Daoy (cell line): ENCODE measurements around the gene SIRT4. TPM values are rescaled to one million over a fixed set of nuclear protein-coding genes. Genes with fewer than 3 reads are reported as not detected.

Experiments
- DNase-seq: peaks from one replicate; pipeline ENCODE4 v3.0.0-alpha.2; 2015; ENCODE audit warnings: low read depth
- total RNA-seq: library from RNA; depleted of rRNA; stranded (reverse); fragments of >200 nt; shearing (Covaris generic); gene quantifications from 2 replicates; pipeline ENCODE4 v1.2.3, GENCODE V29; 2014

The SIRT4 gene
- total RNA-seq, 1 experiment from 2014 or later: 1.8 TPM

- DNase-seq: no peak
Measured at GRCh38 chr12:120278137-120279069, 23.7 kb upstream of the SIRT4 start.

- no peak for DNase-seq
Measured at GRCh38 chr12:120283318-120283717, 18.8 kb upstream of the SIRT4 start.

DNA sequence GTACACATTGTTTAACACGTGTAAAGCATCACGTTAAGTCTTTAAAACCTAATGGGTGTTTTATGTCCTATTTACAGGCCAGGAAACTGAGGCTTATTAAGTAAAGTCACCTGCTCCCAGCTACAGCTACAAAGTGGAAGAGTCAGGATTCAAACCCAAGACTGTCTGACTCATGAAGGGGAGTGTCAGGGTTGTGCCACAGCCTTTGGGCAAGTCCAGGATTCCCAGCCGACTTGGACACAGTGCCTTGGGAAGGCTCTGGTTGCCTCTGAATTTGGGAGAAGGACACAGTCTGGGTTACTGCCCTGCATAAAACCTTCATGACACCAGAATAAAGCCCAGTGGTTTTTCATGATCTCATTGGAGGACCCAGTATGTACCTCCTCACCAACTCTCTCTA lies 17.7 kb upstream of the SIRT4 start:
- DNase-seq: no peak

DNA sequence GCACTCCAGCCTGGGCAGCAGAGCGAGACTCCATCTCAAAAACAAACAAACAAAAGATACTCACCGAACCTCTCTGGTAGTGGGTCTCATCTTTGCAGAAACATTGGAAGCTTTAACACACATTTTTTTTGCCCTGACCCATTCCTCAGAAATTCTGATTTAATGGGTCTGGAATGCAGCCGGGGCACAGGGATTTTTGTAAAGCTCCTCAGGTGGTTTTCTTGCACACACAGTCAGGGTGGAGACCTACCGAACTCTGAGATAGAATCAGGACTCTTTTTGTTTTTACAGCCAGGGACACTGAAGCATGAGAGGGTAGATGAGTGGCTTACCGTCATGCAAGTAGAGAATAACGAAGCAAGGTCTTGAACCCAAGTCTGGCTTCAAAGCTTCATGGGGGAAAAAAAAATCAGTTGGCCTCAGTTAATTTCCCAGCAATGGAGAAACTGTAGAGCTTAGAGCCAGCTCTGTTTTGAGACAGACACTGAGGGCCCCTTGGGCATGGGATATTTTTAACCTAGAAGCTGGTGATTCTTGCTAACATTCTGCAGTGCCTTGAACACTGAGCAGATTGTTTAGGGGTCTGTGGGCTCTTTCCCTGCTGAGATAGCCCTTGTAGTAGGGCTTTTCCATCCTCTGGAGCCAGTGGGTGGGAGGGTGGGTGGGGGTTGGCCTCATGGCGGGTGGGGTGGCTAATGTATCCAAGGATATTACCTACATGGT lies 15.2 kb upstream of the SIRT4 start:
- no peak for DNase-seq

DNA sequence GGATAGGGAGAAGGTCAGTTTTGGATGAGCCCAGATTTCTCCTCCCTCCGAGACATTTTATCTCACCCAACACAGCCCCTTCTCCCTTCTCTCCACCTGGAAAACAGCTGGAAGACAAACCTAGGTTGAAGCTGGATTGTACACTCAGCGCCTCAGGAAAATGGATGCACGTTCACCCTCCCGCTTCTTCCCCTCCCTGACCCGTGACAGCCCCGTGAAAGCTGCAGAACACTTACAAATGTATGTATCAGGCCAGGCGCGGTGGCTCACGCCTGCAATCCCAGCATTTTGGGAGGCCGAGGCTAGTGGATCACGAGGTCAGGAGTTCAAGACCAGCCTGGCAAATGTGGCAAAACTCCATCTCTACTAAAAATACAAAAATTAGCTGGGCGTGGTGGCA lies 14.6 kb upstream of the SIRT4 start:
- no peak for DNase-seq

DNA sequence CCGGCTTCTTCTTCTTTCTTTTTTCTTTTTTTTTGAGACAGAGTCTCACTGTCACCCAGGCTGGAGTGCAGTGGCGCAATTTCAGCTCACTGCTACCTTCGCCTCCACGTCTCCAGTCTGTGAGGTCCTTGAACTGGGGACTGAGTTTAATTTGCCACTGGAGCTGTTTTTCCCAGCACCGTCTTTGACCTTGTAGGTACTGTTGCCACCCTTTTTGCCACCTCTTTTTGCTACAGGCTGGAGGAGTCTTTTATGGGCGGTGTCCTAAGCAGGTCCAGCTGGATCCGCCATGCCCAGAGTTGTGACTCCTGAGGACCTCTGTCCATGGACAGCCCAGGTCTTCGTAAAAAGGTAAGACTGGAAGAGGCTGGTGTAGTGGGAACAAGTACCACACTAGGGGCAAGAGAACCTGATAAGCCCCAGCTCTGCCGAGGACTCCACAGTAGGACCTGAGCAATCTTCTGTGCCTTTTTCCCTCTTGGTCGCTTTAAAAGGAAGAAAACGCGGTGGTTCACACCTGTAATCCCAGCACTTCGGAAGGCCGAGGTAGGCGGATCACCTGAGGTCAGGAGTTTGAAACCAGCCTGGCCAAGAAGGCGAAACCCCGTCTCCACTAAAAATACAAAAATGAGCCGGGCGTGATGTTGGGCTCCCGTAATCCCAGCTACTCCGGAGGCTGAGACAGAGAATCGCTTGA lies 11.4 kb upstream of the SIRT4 start:
- DNase-seq: peak; percentile 95

DNA sequence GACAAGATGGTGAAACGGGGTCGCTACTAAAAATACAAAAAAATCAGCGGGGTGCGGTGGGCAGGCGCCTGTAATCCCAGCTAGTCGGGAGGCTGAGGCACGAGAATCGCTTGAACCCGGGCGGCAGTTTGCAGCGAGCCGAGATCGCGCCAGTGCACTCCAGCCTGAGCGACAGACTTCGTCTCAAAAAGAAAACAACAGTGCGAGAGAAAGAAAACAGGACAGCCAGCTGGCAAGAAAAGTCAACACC lies 9.8 kb upstream of the SIRT4 start:
- DNase-seq: no peak

DNA sequence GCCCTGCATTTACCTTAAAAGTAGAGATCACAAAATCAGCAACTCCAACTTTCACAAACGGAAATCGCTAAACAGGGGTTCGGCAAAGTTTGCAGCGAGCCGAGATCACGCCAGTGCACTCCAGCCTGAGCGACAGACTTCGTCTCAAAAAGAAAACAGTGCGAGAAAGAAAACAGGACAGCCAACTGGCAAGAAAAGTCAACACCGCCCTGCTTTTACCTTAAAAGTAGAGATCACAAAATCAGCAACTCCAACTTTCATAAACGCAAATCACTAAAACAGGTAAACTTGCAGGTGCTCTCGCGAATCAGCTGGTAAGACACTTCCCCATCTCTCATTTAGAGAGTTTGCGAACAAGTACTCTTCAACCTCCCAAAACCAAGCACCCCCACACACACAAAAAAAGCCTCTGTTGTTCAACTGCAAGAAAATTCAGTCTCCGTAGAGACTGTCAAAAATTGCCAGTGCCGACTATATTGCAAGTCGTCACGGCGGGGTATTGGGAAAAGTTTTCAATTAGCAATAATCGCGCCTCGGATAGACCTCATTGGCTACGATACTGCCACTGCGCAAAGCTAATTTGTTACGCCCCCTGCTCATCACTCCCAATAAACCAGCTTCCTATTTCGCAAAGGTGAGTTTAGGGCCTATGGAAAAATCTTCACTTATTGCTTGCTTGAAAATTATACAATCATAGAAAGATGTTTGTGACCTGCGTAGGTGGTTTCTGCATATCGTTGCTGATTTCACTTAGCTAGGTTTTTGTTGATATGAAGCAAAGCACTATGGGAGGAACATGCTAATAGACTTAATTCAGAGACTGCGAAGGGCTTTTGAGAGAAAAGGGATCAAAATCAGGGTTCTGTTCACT lies 9.2 kb upstream of the SIRT4 start, which contains the start of gene RNU4-1:
RNU4-1 (minus strand) TSS at position 577 of the 871 bp plus-strand sequence.
- peak; percentile 94 for DNase-seq

DNA sequence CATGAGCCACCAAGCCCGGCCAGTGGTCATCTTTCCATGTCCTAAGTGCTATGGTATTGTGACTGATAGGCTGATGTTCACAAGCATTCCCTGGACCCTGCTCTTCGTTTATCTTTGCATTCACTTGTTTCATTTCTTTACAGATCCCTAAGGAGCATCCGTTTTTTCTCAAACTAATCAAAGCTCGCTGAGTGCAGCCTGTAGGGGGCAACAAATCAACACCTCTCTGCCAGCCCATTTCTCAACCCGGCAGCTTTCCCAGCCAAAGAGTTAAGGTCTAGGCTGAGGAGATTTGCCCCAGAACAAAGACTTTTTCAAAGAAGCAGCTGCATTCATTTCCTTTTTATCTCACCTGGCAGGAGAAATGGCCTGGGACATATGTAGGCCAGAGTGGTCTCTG lies 12.1 kb downstream of the SIRT4 start:
- peak; percentile 19 for DNase-seq

DNA sequence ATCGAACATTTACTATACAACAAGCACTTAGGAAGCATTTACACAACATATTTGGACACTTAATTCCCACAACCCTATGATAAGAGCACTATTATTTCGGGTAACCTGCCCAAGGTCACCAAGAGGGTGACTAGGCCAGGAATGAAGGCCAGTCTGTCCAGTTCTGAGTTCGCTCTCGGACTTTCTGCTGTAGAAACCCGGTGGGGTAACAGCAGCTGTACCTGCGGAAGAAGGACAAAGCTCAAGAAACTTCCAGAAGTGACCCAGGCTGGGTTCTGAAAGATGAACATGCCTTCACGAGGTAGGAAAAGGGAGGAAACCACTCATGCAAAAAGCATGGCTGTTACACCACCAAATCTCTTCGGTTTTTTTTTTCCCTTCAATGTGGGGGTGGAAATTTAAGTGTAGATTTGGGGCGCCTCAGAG lies 14.7 kb downstream of the SIRT4 start:
- DNase-seq: peak; percentile 12

DNA sequence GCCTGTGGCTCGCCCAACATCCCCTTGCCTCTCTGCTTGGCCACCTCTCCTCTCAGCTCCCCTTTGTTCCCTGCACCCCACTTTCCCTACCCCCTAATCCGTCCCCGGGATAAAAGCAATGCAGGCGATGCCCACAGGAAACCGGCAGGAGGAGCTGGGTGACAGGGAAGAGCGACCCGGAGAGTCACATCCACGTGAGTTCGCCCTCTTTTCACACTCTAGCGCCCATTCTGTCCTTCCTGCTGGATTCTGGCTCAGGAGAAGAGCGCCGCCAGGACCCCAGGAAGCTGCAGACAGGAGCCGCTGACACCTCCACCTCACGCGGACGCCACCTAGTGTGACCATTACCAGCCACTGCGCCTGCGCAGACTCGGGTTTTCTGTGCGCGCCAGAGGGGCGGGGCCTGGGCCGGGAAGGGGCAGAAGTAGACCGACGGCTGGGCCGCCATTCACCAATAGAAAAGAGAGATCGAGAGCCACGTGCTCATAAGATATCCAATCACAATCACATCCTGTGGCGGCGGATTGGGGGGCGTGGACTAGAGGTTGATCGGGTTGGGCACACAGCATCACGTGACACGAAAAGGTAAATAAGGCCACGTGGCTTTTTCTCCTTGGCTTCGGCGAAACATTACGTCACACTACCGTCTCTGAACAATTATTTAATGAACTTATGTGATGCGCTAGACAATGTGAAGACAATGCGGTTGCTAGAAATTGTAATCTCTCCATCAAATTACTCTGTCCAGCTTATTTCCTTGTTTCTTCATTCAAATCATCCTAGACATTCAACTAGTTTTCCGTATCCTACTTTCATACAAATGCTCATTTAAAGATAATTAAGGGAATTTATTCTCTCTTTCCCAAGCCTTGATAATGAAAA lies 15.3 kb downstream of the SIRT4 start:
- DNase-seq: peak; percentile 100

DNA sequence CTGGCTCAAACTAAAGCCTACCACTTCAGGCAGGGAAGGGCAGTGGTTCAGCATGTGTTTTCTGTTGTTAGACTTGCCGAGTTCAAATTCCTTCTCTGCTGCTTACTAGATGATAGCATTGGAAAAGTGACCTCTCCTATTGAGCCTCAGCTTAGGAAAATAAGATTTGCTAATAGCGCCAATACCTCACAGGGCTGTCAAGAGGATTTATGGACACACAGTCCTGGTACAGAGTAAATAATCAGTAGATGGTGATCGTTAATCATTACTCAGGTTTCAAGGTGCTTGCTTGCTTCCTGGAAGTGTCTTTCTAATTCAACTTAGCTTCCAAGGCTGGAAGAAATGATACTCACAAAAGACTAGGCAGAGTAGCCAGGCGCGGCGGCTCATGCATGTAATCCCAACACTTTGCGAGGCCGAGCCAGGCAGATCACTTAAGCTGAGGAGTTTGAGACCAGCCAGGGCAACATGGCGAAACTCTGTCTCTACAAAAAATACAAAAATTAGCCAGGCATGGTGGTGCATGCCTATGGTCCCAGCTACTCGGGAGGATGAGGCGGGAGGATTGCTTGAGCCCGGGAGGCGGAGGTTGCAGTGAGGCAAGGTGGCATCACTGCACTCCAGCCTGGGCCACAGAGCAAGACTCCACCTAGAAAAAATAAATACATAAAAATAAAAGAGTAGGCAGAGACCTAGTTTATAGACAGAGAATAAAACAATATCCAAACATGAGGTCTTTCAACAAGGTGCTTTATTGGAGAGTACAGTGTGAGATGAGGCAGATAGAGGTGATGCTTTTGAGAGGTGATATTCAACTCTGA lies 19.5 kb downstream of the SIRT4 start:
- no peak for DNase-seq

DNA sequence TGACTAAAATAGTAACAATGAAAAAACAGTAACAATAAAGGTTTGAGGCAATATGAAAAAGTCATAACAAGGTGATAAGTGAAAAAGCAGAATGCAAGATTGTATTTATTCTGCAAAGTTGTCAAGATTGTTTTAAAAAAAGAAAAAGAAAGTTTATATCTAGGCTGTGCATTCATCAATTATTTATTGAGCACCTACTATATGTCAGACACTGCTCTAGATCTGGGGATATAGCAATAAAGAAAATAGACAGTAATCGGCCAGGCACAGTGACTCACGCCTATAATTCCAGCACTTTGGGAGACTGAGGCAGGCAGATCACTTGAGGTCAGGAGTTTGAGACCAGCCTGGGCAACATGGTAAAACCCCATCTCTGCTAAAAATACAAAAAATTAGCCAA lies 21.7 kb downstream of the SIRT4 start:
- DNase-seq: no peak

DNA sequence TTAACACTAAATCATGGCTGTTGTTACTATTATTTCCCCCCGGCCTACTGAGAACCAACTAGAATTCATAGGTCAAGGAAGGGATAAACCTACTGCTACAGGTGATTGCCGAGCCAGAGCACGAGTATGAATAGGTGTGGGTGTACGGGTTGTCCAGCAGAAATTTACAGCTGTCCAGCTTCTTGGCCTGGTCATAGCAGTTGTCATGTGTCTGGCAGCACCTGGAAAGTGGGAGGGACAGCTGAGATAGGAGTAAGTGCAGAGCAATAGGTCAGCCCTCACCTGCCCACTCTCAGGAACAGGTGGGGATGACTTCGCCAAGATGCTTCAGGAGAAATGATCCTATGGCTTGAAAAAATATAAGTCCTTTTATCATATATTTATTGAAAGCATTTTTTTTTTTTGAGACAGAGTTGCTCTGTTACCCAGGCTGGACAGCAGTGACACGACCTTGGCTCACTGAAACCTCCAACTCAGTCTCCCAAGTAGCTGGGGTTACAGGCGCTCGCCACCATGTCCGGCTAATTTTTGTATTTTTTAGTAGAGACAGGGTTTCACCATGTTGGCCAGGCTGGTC lies 22.8 kb downstream of the SIRT4 start:
- DNase-seq: no peak

DNA sequence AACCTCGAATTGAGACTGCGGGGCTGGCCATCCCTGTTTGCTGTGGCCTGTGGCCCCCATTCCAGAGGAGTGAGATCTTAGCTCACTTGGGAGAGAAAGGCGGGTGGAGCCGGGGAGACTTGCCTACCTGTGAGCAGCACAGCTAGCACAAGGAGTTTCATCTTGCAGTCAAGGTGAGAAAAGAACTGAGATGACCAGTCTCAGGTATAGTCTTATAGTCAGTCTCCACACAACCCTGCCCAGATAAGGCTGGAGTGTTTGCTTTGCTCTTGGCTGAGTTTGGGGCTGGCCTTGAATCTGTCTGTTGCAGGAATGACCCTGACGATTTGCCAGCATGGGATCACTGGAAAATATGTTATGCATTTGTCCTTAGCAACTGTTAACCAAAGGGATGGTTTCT lies 25.5 kb downstream of the SIRT4 start, which contains the start of gene PLA2G1B:
PLA2G1B (minus strand) TSS at position 187 of the 400 bp plus-strand sequence; CDS start at position 161, 26 bp downstream.
- DNase-seq: no peak

DNA sequence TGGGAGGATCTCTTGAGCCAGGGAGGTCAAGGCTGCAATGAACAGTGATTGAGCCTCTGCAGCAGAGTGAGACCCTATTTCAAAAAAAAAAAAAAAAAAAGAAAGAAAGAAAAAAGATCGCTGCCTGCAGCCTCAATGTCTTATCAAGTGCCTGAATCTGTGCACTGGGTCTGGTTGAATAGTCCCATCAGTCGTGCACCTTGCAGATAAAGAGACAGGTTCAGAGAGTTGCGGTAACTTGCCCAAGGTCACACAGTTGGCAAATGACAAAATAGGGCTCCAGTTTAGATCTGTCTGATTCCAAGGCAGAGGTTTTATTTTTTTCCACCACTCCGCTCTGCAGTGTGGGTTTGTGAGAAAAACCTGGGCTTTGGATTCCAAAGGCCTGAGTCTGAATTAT lies 26.1 kb downstream of the SIRT4 start:
- no peak for DNase-seq

GRCh38 chr12:120331390-120331789 lies 29.3 kb downstream of the SIRT4 start:
- DNase-seq: no peak

DNA sequence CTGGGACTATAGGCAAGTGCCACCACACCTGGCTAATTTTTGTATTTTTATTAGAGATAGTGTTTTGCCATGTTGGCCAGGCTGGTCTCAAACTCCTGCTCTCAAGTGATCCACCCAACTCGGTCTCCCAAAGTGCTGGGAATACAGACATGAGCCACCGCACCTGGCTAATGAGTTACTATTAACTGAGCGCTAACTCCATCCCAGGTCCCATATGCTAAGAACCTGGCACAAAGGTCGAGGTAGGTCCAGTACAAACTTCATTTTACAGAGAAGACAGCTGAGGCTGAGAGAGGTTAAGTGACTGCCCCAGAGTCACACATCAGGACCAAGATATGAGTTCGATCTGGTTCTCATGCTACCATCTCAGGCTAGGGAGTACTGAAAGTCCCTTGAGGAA lies 29.9 kb downstream of the SIRT4 start:
- no peak for DNase-seq

DNA sequence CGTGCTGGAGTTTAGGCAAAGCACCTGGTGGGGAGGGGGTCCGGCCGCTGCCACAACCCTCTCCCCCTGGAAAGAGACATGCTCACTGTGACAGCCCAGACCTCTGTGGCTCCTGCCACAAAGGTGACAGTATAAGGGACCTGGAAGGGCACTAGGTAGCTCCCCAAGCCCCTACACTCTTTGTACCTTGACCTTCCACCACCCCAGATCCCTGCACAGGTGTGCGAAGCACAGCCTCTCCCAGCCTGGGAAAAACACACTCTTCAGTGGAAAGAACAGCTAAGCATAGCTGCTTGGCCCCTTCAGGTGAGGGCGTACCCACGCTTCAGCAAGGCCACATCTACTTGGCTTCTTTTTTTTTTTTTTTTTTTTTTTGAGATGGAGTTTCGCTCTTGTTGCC lies 30.4 kb downstream of the SIRT4 start:
- DNase-seq: no peak
